PC-9 (cell line): ENCODE data around the gene CRELD2. TPM values are rescaled to one million over a fixed set of nuclear protein-coding genes. Genes with fewer than 3 reads are reported as not detected.

Experiments used
- BruUV-seq: library from RNA; stranded (reverse); fragments of 400-500 nt; replicated peaks from 2 replicates; lab custom pipeline; 2021; lab: Mats Ljungman, UMichigan
- CTCF ChIA-PET: fragments of 300-600 bp; sonication (Branson Sonifier 250); formaldehyde crosslinking; loops from one replicate; lab custom pipeline; 2022; ENCODE audit warnings: antibody characterized with exemption; lab: Charles Lee
- POLR2A ChIA-PET: fragments of 300-600 bp; sonication (Branson Sonifier 250); formaldehyde crosslinking; loops from one replicate; lab custom pipeline; 2022; ENCODE audit warnings: antibody characterized with exemption; ENCODE audit not compliant: unreplicated experiment; lab: Charles Lee
- DNase-seq, 2 experiments: peaks; one replicate each; pipeline versions ENCODE4 v3.0.0 to v3.0.0-alpha.2; 2015 to 2022; ENCODE audit warnings: mixed read lengths in 1 of 2
- H2AFZ ChIP-seq: fragments of 200-600 bp; sonication (generic); 2 replicates; pipeline ENCODE4 v1.8.1; 2017; ENCODE audit warnings: antibody characterized with exemption
- H3F3A ChIP-seq: fragments of 200-600 bp; sonication (generic); 2 replicates; pipeline ENCODE4 v1.8.1; 2017; ENCODE audit warnings: antibody characterized with exemption, mild to moderate bottlenecking, low read depth; ENCODE audit not compliant: insufficient read depth
- H3K27ac ChIP-seq: fragments of 200-600 bp; sonication (generic); 2 replicates; pipeline ENCODE4 v1.6.1; 2016; ENCODE audit warnings: mixed run types
- H3K27me3 ChIP-seq: fragments of 200-600 bp; sonication (generic); 2 replicates; pipeline ENCODE4 v1.6.1; 2016; ENCODE audit warnings: low read depth, mixed run types; ENCODE audit not compliant: insufficient read depth
- H3K36me3 ChIP-seq: fragments of 200-600 bp; sonication (generic); 2 replicates; pipeline ENCODE4 v1.6.1; 2016; ENCODE audit warnings: low read depth, mixed run types
- H3K4me1 ChIP-seq: fragments of 200-600 bp; sonication (generic); replicated peaks from 2 replicates; pipeline ENCODE4 v1.6.1; 2016; ENCODE audit warnings: mixed run types; ENCODE audit not compliant: insufficient read depth
- H3K4me2 ChIP-seq: fragments of 200-600 bp; sonication (generic); 2 replicates; pipeline ENCODE4 v1.6.1; 2017; ENCODE audit warnings: mixed run types
- H3K4me3 ChIP-seq: fragments of 200-600 bp; sonication (generic); 2 replicates; pipeline ENCODE4 v1.6.1; 2016; ENCODE audit warnings: mixed run types
- H3K79me2 ChIP-seq: fragments of 200-600 bp; sonication (generic); 2 replicates; pipeline ENCODE4 v1.6.1; 2017; ENCODE audit warnings: low read depth, mixed run types
- H3K9me2 ChIP-seq: fragments of 200-600 bp; sonication (generic); 2 replicates; pipeline ENCODE4 v1.8.1; 2017; ENCODE audit warnings: mild to moderate bottlenecking; ENCODE audit not compliant: insufficient read depth
- H3K9me3 ChIP-seq: fragments of 200-600 bp; sonication (generic); 2 replicates; pipeline ENCODE4 v1.8.1; 2016; ENCODE audit warnings: low read depth; ENCODE audit not compliant: insufficient read depth
- H4K20me1 ChIP-seq: fragments of 200-600 bp; sonication (generic); 2 replicates; pipeline ENCODE4 v1.8.1; 2017; ENCODE audit not compliant: insufficient read depth
- CTCF ChIP-seq: fragments of 200-600 bp; sonication (generic); conservative IDR thresholded peaks from 2 replicates; pipeline ENCODE4 v1.6.1; 2017; ENCODE audit warnings: mixed run types, antibody characterized with exemption, mild to moderate bottlenecking, moderate library complexity
- EZH2 ChIP-seq: fragments of 200-600 bp; sonication (generic); IDR thresholded peaks from 2 replicates; pipeline ENCODE4 v1.8.0; 2017; ENCODE audit warnings: antibody characterized with exemption, low read depth
- intact Hi-C: fragments of 100-400 bp; cut with micrococcal nuclease; formaldehyde crosslinking; loops from one replicate; pipeline ENCODE4 v1.10.0; 2022; ENCODE audit not compliant: unreplicated experiment
- total RNA-seq: library from RNA; stranded (reverse); gene quantifications from 2 replicates; pipeline ENCODE4 v1.2.3, GENCODE V29; 2021

CRELD2 gene
- total RNA-seq, 1 experiment from 2014 or later, result 30.7 TPM

DNA sequence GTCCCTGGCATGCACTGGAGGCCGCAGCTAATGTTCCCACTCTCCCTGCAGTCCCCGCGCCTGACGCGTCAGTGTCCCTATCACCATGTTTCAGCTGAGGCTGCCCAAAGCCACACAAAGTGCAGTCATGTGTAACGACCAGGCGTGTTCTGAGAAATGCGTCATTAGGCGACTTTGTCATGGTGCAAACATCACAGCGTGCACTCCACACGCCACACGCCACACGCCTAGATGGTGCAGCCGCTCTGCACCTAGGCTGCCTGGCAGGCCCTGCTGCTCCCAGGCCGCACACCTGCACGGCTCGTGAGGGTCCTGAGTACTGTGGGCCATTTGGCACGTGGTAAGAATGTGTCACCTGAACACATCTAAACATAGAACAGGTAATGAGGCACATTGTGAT lies 2.4 kb downstream of the CRELD2 start:
- Histone ChIP-seq H3K4me3 (no peak overlapping the region), H3K79me2 (peaks cover 17% of the 10 kb centered on the region), H4K20me1 (no peaks in the 10 kb centered on the region), H3K9me2 (no peaks in the 10 kb centered on the region), H3F3A (peaks cover 14% of the 10 kb centered on the region; the same call in 1 of the 2 replicates), H3K4me2 (no peak overlapping the region), H3K9me3 (no peaks in the 10 kb centered on the region), H3K27me3 (no peaks in the 10 kb centered on the region), H2AFZ (no peak overlapping the region), H3K27ac (no peak overlapping the region), H3K36me3 (no peaks in the 10 kb centered on the region), H3K4me1 (peaks cover 17% of the 10 kb centered on the region)
- ChIA-PET POLR2A (no interaction called here), CTCF (no interaction called here)
- BruUV-seq, result no TSS peak
- TF ChIP-seq CTCF (no peak), EZH2 (no peak)
- no peak for DNase-seq
- intact Hi-C loops, result no loop called here

DNA sequence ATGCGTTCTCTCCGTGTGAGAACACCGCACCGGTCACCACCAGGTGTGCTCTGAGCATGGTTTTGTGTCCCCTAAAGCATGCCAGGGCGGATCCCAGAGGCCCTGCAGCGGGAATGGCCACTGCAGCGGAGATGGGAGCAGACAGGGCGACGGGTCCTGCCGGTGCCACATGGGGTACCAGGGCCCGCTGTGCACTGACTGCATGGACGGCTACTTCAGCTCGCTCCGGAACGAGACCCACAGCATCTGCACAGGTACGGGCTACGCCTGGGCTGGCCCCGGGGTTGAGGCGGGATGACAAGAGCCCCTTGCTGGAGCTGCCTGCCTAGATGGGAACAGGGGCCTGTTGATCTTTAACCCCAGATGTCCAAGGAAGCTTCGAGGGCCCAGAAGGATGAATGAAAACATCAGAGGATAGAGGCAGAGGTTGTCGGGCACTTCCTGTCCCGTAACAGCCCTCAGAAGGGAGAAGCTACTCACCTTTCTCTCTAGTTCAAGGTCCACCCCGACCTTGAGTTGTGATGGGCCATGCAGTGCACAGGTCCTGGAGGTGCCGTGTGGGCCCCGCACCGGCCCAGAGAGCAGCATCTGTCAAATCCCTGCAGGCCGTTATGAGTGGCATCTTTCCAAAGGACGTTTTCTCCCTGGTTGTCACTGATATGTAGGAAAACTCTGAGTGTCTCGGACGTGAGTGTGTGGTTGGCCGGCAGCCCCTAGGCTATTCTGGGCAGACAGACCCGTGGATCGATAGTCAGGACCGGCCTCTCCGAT lies 3.3 kb downstream of the CRELD2 start:
- H3F3A ChIP-seq, result peaks cover 14% of the 10 kb centered on the region
- no peaks in the 10 kb centered on the region for H3K36me3 ChIP-seq
- no peak for DNase-seq
- H3K27me3 ChIP-seq, result no peaks in the 10 kb centered on the region
- TF ChIP-seq EZH2, result no peak
- no peak for TF ChIP-seq CTCF
- ChIA-PET POLR2A (no interaction called here), CTCF (no interaction called here)
- no peaks in the 10 kb centered on the region for H3K9me2 ChIP-seq
- peaks cover 16% of the 10 kb centered on the region for H3K4me1 ChIP-seq
- H2AFZ ChIP-seq, result no peak overlapping the region
- intact Hi-C loops, result no loop called here
- no peaks in the 10 kb centered on the region for H3K9me3 ChIP-seq
- no TSS peak for BruUV-seq
- no peak overlapping the region for H3K4me3 ChIP-seq
- H3K27ac ChIP-seq, result no peak overlapping the region
- H3K4me2 ChIP-seq, result no peak overlapping the region
- H3K79me2 ChIP-seq, result peaks cover 12% of the 10 kb centered on the region
- no peaks in the 10 kb centered on the region for H4K20me1 ChIP-seq

DNA sequence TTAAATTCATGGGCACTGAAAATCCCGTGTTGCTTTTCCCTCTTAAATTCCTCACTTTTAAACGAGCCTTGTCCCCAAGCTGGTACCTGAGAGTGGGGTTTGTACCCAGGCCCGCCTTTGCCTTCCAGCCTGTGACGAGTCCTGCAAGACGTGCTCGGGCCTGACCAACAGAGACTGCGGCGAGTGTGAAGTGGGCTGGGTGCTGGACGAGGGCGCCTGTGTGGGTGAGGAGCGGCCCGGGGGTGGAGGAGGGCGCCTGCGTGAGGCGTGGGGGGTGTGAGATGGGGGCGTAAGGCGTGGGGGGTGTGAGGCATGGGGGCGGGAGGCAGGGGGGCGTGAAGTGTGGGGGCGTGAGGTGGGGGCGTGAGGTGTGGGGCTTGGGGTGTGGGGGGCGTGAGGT lies 4.0 kb downstream of the CRELD2 start:
- H3K9me3 ChIP-seq, result no peaks in the 10 kb centered on the region
- no peak overlapping the region for H3K27ac ChIP-seq
- intact Hi-C loops, result no loop called here
- no TSS peak for BruUV-seq
- ChIA-PET CTCF (no interaction called here), POLR2A (no interaction called here)
- no peak overlapping the region for H2AFZ ChIP-seq
- no peaks in the 10 kb centered on the region for H3K36me3 ChIP-seq
- no peaks in the 10 kb centered on the region for H3K27me3 ChIP-seq
- H4K20me1 ChIP-seq, result no peaks in the 10 kb centered on the region; the same call in 1 of the 2 replicates
- peaks cover 20% of the 10 kb centered on the region for H3F3A ChIP-seq
- peaks cover 4% of the 10 kb centered on the region; the same call in 1 of the 2 replicates for H3K79me2 ChIP-seq
- no peak for DNase-seq
- TF ChIP-seq EZH2, result no peak
- TF ChIP-seq CTCF, result no peak
- H3K9me2 ChIP-seq, result no peaks in the 10 kb centered on the region
- H3K4me2 ChIP-seq, result no peak overlapping the region
- H3K4me1 ChIP-seq, result peaks cover 9% of the 10 kb centered on the region; the same call in 1 of the 2 replicates
- H3K4me3 ChIP-seq, result no peak overlapping the region
